DMS53 treated with DMSO at 0.1 percent for 48 hours (cell line): ENCODE data around the gene KCNH2.
A peak's percentile ranks its signal among the peaks of the same experiment; 100 is the strongest.

ENCODE experiments used
- DNase-seq: peaks from one replicate; lab custom pipeline; 2025; ENCODE audit not compliant: unreplicated experiment; lab: John Stamatoyannopoulos, UW

Gene KCNH2

GRCh38 chr7:150950496-150951180 lies 27.5 kb downstream of the KCNH2 start:
- no peak for DNase-seq

- DNase-seq = no peak
These were observed 28.1 kb downstream of the KCNH2 start for GRCh38 chr7:150949971-150950491.

GRCh38 chr7:150949564-150949963 lies 28.6 kb downstream of the KCNH2 start:
- no peak for DNase-seq

GRCh38 chr7:150948791-150949251 lies 29.3 kb downstream of the KCNH2 start:
- no peak for DNase-seq

- DNase-seq = no peak
These were observed 30.1 kb downstream of the KCNH2 start for GRCh38 chr7:150947761-150948651.

GRCh38 chr7:150947241-150947745 lies 30.8 kb downstream of the KCNH2 start:
- no peak for DNase-seq

- DNase-seq = no peak
These were observed 31.5 kb downstream of the KCNH2 start for GRCh38 chr7:150946421-150947240.

GRCh38 chr7:150945853-150946420 lies 32.2 kb downstream of the KCNH2 start:
- DNase-seq = no peak

GRCh38 chr7:150945171-150945852 lies 32.8 kb downstream of the KCNH2 start:
- no peak for DNase-seq

GRCh38 chr7:150944066-150945042 lies 33.8 kb downstream of the KCNH2 start:
- no peak for DNase-seq

GRCh38 chr7:150943453-150943814 lies 34.7 kb downstream of the KCNH2 start:
- no peak for DNase-seq

- no peak for DNase-seq
These were observed 35.3 kb downstream of the KCNH2 start for GRCh38 chr7:150942591-150943452.

- DNase-seq = peak; percentile 91
These were observed 36.0 kb downstream of the KCNH2 start for GRCh38 chr7:150942001-150942590.

GRCh38 chr7:150941351-150942000 lies 36.6 kb downstream of the KCNH2 start:
- no peak for DNase-seq

- no peak for DNase-seq
These were observed 37.6 kb downstream of the KCNH2 start for GRCh38 chr7:150940431-150941102.

GRCh38 chr7:150939466-150939865 lies 38.7 kb downstream of the KCNH2 start:
- no peak for DNase-seq
